OCI-LY1 (cell line): ENCODE measurements around the gene EPS8L3.

Experiments used
- H2AFZ ChIP-seq: fragments of 200-600 bp; sonication (generic), shearing (Covaris generic); 2 replicates; pipeline ENCODE4 v1.6.0; 2014; ENCODE audit warnings: antibody characterized with exemption, mild to moderate bottlenecking, low read length
- H3F3A ChIP-seq: fragments of 200-600 bp; sonication (generic), shearing (Covaris generic); 2 replicates; pipeline ENCODE4 v1.6.0; 2014; ENCODE audit warnings: mild to moderate bottlenecking, antibody characterized with exemption, low read length, moderate library complexity; ENCODE audit not compliant: insufficient read depth
- H3K27ac ChIP-seq: fragments of 200-600 bp; sonication (generic); 2 replicates; pipeline ENCODE4 v1.5.1; 2014; ENCODE audit warnings: low read length, mixed run types, mild to moderate bottlenecking, low read depth; ENCODE audit not compliant: poor library complexity, severe bottlenecking
- H3K27me3 ChIP-seq: fragments of 200-600 bp; sonication (generic); 2 replicates; pipeline ENCODE4 v1.6.0; 2014; ENCODE audit warnings: antibody characterized with exemption, mild to moderate bottlenecking, low read length, moderate library complexity; ENCODE audit not compliant: insufficient read depth
- H3K36me3 ChIP-seq: fragments of 200-600 bp; sonication (generic); 2 replicates; pipeline ENCODE4 v1.6.1; 2014; ENCODE audit warnings: mild to moderate bottlenecking, antibody characterized with exemption, low read length, moderate library complexity, mixed read lengths; ENCODE audit not compliant: insufficient read depth
- H3K4me1 ChIP-seq: fragments of 200-600 bp; sonication (generic); 2 replicates; pipeline ENCODE4 v1.5.1; 2014; ENCODE audit warnings: mild to moderate bottlenecking, low read length, moderate library complexity; ENCODE audit not compliant: insufficient read depth, severe bottlenecking
- H3K4me2 ChIP-seq: fragments of 200-600 bp; sonication (generic), shearing (Covaris generic); 2 replicates; pipeline ENCODE4 v1.6.1; 2014; ENCODE audit warnings: low read length
- H3K4me3 ChIP-seq: fragments of 200-600 bp; sonication (generic); 2 replicates; pipeline ENCODE4 v1.5.1; 2014; ENCODE audit warnings: low read length, low read depth, mild to moderate bottlenecking, mixed read lengths; ENCODE audit not compliant: poor library complexity, severe bottlenecking
- H3K79me2 ChIP-seq: fragments of 200-600 bp; shearing (Covaris generic); 2 replicates; pipeline ENCODE4 v1.6.1; 2016; ENCODE audit warnings: mixed run types, low read length, mixed read lengths; ENCODE audit not compliant: insufficient read depth
- H3K9ac ChIP-seq: fragments of 200-600 bp; sonication (generic), shearing (Covaris generic); 2 replicates; pipeline ENCODE4 v1.6.1; 2014; ENCODE audit warnings: mild to moderate bottlenecking, low read length, mixed read lengths
- H3K9me2 ChIP-seq: fragments of 200-600 bp; sonication (generic), shearing (Covaris generic); 2 replicates; pipeline ENCODE4 v1.6.1; 2014; ENCODE audit warnings: low read depth, mild to moderate bottlenecking, low read length, mixed read lengths
- H3K9me3 ChIP-seq: fragments of 200-600 bp; shearing (Covaris generic); 2 replicates; pipeline ENCODE4 v1.6.1; 2014; ENCODE audit warnings: low read length, mixed read lengths
- H4K20me1 ChIP-seq: fragments of 200-600 bp; sonication (generic), shearing (Covaris generic); 2 replicates; pipeline ENCODE4 v1.6.0; 2016; ENCODE audit warnings: mild to moderate bottlenecking, low read length; ENCODE audit not compliant: insufficient read depth
- EZH2 ChIP-seq: fragments of 200-600 bp; sonication (generic), shearing (Covaris generic); IDR thresholded peaks from 2 replicates; pipeline ENCODE4 v1.8.0; 2017; ENCODE audit warnings: borderline replicate concordance, mixed run types, mild to moderate bottlenecking, antibody characterized with exemption, low read length, moderate library complexity, mixed read lengths
- TF ChIP-seq, protein P1 (sequence below): fragments of 200-600 bp; sonication (generic), shearing (Covaris generic); IDR thresholded peaks from 2 replicates; pipeline ENCODE4 v1.5.1; 2017; ENCODE audit warnings: mild to moderate bottlenecking, antibody characterized with exemption, low read length, moderate library complexity, mixed read lengths

EPS8L3 gene

DNA sequence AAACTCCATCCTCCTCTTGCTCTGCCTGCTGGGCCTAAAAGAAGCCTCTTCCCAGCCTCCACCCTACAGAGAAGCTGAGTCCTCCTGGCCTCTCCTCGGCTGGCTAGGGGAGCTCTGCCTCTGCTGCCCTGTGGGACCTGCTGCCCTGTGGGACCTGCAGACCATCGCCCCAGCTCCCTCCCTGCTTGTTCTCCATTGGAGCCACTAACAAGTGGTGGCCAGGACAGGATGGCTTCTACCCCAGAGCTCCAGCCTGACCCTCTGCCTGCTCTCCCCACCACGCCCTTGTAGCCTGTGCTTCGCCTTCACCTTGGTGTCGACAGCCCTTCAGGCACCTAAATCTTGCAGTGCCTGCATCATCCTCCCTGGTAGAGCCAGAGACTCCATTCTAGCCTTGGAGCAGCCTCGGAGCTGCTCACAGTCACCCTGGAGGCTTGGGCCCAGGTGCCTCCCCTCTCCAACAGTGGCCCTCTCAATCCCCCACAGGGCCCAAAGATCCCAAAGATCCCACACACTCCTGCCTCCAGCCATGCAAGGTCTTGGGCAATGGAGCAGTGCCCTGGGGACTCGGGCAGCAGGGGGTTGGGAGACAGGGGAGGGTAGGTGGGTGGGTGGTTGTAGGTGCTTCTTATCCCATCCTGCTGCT is 3.0 kb downstream of the EPS8L3 start:
- Histone ChIP-seq H3K36me3 (no peaks in the 10 kb centered on the region), H3K4me3 (no peak overlapping the region), H3K27ac (no peak overlapping the region), H2AFZ (no peak overlapping the region), H4K20me1 (no peaks in the 10 kb centered on the region), H3K4me1 (no peaks in the 10 kb centered on the region), H3K4me2 (no peak overlapping the region), H3K9me2 (no peaks in the 10 kb centered on the region), H3K79me2 (no peaks in the 10 kb centered on the region), H3F3A (no peaks in the 10 kb centered on the region), H3K9me3 (no peaks in the 10 kb centered on the region), H3K9ac (no peak overlapping the region), H3K27me3 (no peaks in the 10 kb centered on the region; the same call in 1 of the 2 replicates)
- TF ChIP-seq, protein P1, sequence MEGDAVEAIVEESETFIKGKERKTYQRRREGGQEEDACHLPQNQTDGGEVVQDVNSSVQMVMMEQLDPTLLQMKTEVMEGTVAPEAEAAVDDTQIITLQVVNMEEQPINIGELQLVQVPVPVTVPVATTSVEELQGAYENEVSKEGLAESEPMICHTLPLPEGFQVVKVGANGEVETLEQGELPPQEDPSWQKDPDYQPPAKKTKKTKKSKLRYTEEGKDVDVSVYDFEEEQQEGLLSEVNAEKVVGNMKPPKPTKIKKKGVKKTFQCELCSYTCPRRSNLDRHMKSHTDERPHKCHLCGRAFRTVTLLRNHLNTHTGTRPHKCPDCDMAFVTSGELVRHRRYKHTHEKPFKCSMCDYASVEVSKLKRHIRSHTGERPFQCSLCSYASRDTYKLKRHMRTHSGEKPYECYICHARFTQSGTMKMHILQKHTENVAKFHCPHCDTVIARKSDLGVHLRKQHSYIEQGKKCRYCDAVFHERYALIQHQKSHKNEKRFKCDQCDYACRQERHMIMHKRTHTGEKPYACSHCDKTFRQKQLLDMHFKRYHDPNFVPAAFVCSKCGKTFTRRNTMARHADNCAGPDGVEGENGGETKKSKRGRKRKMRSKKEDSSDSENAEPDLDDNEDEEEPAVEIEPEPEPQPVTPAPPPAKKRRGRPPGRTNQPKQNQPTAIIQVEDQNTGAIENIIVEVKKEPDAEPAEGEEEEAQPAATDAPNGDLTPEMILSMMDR, result no peak
- TF ChIP-seq EZH2, result no peak

- Histone ChIP-seq H3K4me3 (no peak overlapping the region), H3K4me2 (no peak overlapping the region), H4K20me1 (no peaks in the 10 kb centered on the region), H3K9me3 (no peaks in the 10 kb centered on the region), H3K9me2 (no peaks in the 10 kb centered on the region), H3K9ac (no peak overlapping the region), H3K4me1 (no peaks in the 10 kb centered on the region), H3F3A (no peaks in the 10 kb centered on the region), H2AFZ (no peak overlapping the region), H3K27ac (no peak overlapping the region), H3K27me3 (no peaks in the 10 kb centered on the region; the same call in 1 of the 2 replicates), H3K36me3 (no peaks in the 10 kb centered on the region), H3K79me2 (no peaks in the 10 kb centered on the region)
- TF ChIP-seq EZH2, result no peak
- TF ChIP-seq, protein P1, result no peak
Observed at GRCh38 chr1:109759513-109760334, 4.0 kb downstream of the EPS8L3 start.

GRCh38 chr1:109757936-109758786 is 5.6 kb downstream of the EPS8L3 start:
- no peaks in the 10 kb centered on the region for H3K9me3 ChIP-seq
- no peak overlapping the region for H3K9ac ChIP-seq
- H3F3A ChIP-seq, result no peaks in the 10 kb centered on the region
- H3K4me3 ChIP-seq, result no peak overlapping the region
- H3K27me3 ChIP-seq, result no peaks in the 10 kb centered on the region; the same call in 1 of the 2 replicates
- no peaks in the 10 kb centered on the region for H3K9me2 ChIP-seq
- no peaks in the 10 kb centered on the region for H3K79me2 ChIP-seq
- TF ChIP-seq, protein P1, result no peak
- no peak for TF ChIP-seq EZH2
- no peak overlapping the region for H2AFZ ChIP-seq
- H3K4me2 ChIP-seq, result no peak overlapping the region
- H3K27ac ChIP-seq, result no peak overlapping the region
- H4K20me1 ChIP-seq, result no peaks in the 10 kb centered on the region
- H3K36me3 ChIP-seq, result no peaks in the 10 kb centered on the region
- no peaks in the 10 kb centered on the region for H3K4me1 ChIP-seq
